Colonic mucosa (tissue), 4 donors: ENCODE results near the gene MED10. TPM values are rescaled to one million over a fixed set of nuclear protein-coding genes. Genes with fewer than 3 reads are reported as not detected.

Experiments used
- DNase-seq: peaks from one replicate; pipeline ENCODE4 v3.0.0-alpha.2; 2020
- H3K27ac ChIP-seq: fragments of 200-600 bp; one replicate; pipeline ENCODE4 v1.8.0; 2021
- H3K27me3 ChIP-seq: fragments of 200-600 bp; one replicate; pipeline ENCODE4 v1.8.0; 2021
- H3K36me3 ChIP-seq: fragments of 200-600 bp; one replicate; pipeline ENCODE4 v1.8.0; 2021
- H3K4me1 ChIP-seq: fragments of 200-600 bp; one replicate; pipeline ENCODE4 v1.8.0; 2021; ENCODE audit warnings: mild to moderate bottlenecking
- H3K4me3 ChIP-seq: fragments of 200-600 bp; one replicate; pipeline ENCODE4 v1.8.0; 2021
- H3K9ac ChIP-seq, 2 donors: one replicate each; pipeline ENCODE4 v1.7.0; 2013; ENCODE audit warnings: control low read depth in 2 of 2, low read depth in 2 of 2, low read length in 2 of 2
- H3K9me3 ChIP-seq: fragments of 200-600 bp; one replicate; pipeline ENCODE4 v1.8.0; 2021
- CTCF ChIP-seq: fragments of 200-600 bp; IDR thresholded peaks from one replicate; pipeline ENCODE4 v1.8.0; 2022; ENCODE audit warnings: antibody characterized with exemption, mild to moderate bottlenecking
- intact Hi-C: fragments of 100-400 bp; cut with DNase I; formaldehyde crosslinking; loops from one replicate; pipeline ENCODE4 v1.14.1; 2022
- total RNA-seq, 2 donors: library from RNA; stranded (reverse); fragmentation: NEBNext Ultra II Directional in 1 of 2; extraction: Animal tissue kit (Norgen Biotek cat#: 25700) in 1 of 2; gene quantifications; one replicate each; pipeline ENCODE4 v1.2.1, GENCODE V29; 2021
- donor health status: healthy.
- donor health status: DM: no; HTN: no; CAD: no.
- donor health status: DM: no; HTN: no; CAD: no.

MED10 gene
- total RNA-seq, 2 donors from 2014 or later = 25.0 to 27.3 TPM

- intact Hi-C loops = loop anchor here (10.0 kb wide), 1 partner anchor 372 kb away; no protein-coding TSS in a partner anchor
- no peak for TF ChIP-seq CTCF
- Histone ChIP-seq H3K27me3 (no peaks in the 10 kb centered on the region), H3K4me1 (no peaks in the 10 kb centered on the region), H3K36me3 (peaks cover 12% of the 10 kb centered on the region), H3K9ac (no peak overlapping the region), H3K9me3 (no peaks in the 10 kb centered on the region), H3K27ac (no peak overlapping the region), H3K4me3 (no peak overlapping the region)
- no peak for DNase-seq
Observed at GRCh38 chr5:6373081-6373846, 5.1 kb downstream of the MED10 start.

- no peak for DNase-seq
- Histone ChIP-seq H3K9me3 (no peaks in the 10 kb centered on the region), H3K4me1 (no peaks in the 10 kb centered on the region), H3K9ac (no peak overlapping the region), H3K4me3 (no peak overlapping the region), H3K36me3 (peaks cover 12% of the 10 kb centered on the region), H3K27me3 (no peaks in the 10 kb centered on the region), H3K27ac (no peak overlapping the region)
- intact Hi-C loops = loop anchor here (10.0 kb wide), 1 partner anchor 372 kb away; no protein-coding TSS in a partner anchor
- no peak for TF ChIP-seq CTCF
Observed at GRCh38 chr5:6372251-6373080, 5.9 kb downstream of the MED10 start.

- no peak for TF ChIP-seq CTCF
- Histone ChIP-seq H3K4me1 (no peaks in the 10 kb centered on the region), H3K4me3 (no peak overlapping the region), H3K9me3 (no peaks in the 10 kb centered on the region), H3K36me3 (peaks cover 12% of the 10 kb centered on the region), H3K27me3 (no peaks in the 10 kb centered on the region), H3K27ac (no peak overlapping the region), H3K9ac (no peak overlapping the region)
- intact Hi-C loops = loop anchor here (10.0 kb wide), 1 partner anchor 374 kb away; no protein-coding TSS in a partner anchor
- no peak for DNase-seq
Observed at GRCh38 chr5:6371079-6371810, 7.1 kb downstream of the MED10 start.

- intact Hi-C loops = loop anchor here (10.0 kb wide), 1 partner anchor 374 kb away; no protein-coding TSS in a partner anchor
Observed at GRCh38 chr5:6370580-6370979, 7.8 kb downstream of the MED10 start.

More at GRCh38 chr5:6370580-6370979, 7.8 kb downstream of the MED10 start:
- Histone ChIP-seq H3K4me3 (no peak overlapping the region), H3K36me3 (peaks cover 9% of the 10 kb centered on the region), H3K27me3 (no peaks in the 10 kb centered on the region), H3K9ac (no peak overlapping the region), H3K27ac (no peak overlapping the region), H3K4me1 (no peaks in the 10 kb centered on the region), H3K9me3 (no peaks in the 10 kb centered on the region)
- DNase-seq = no peak
- no peak for TF ChIP-seq CTCF
